IPS-18a (cell line): ENCODE data around the gene GPR142.

Experiments used
- H3K27ac ChIP-seq: one replicate; pipeline ENCODE4 v1.5.1; 2013; ENCODE audit warnings: low read length
- H3K27me3 ChIP-seq: one replicate; pipeline ENCODE4 v1.6.1; 2013; ENCODE audit warnings: mild to moderate bottlenecking, low read length; ENCODE audit not compliant: control insufficient read depth, insufficient read depth
- H3K36me3 ChIP-seq: one replicate; pipeline ENCODE4 v1.6.1; 2013; ENCODE audit warnings: low read depth, low read length; ENCODE audit not compliant: control insufficient read depth
- H3K4me1 ChIP-seq: one replicate; pipeline ENCODE4 v1.6.1; 2013; ENCODE audit warnings: low read depth, low read length; ENCODE audit not compliant: control insufficient read depth
- H3K4me3 ChIP-seq: one replicate; pipeline ENCODE4 v1.5.1; 2013; ENCODE audit warnings: low read length
- H3K9ac ChIP-seq: one replicate; pipeline ENCODE4 v1.6.1; 2013; ENCODE audit warnings: mild to moderate bottlenecking, low read length, moderate library complexity
- H3K9me3 ChIP-seq: one replicate; pipeline ENCODE4 v1.6.1; 2013; ENCODE audit warnings: low read depth, low read length; ENCODE audit not compliant: control insufficient read depth

GPR142 gene

GRCh38 chr17:74334393-74335039 is 32.8 kb upstream of the GPR142 start:
- H3K36me3 ChIP-seq: no peaks in the 10 kb centered on the region
- H3K27ac ChIP-seq: no peak overlapping the region

GRCh38 chr17:74335529-74336062 is 31.7 kb upstream of the GPR142 start:
- Histone ChIP-seq H3K36me3 (no peaks in the 10 kb centered on the region), H3K9me3 (no peaks in the 10 kb centered on the region), H3K27me3 (no peaks in the 10 kb centered on the region), H3K27ac (no peak overlapping the region), H3K4me3 (no peak overlapping the region), H3K4me1 (peaks cover 7% of the 10 kb centered on the region), H3K9ac (no peak overlapping the region)

More at GRCh38 chr17:74334393-74335039, 32.8 kb upstream of the GPR142 start:
- Histone ChIP-seq H3K4me1 (peaks cover 7% of the 10 kb centered on the region), H3K9ac (no peak overlapping the region), H3K4me3 (no peak overlapping the region), H3K27me3 (no peaks in the 10 kb centered on the region), H3K9me3 (no peaks in the 10 kb centered on the region)

- Histone ChIP-seq H3K27me3 (no peaks in the 10 kb centered on the region), H3K4me3 (no peak overlapping the region), H3K9ac (no peak overlapping the region), H3K9me3 (no peaks in the 10 kb centered on the region), H3K4me1 (peaks cover 7% of the 10 kb centered on the region), H3K36me3 (no peaks in the 10 kb centered on the region), H3K27ac (no peak overlapping the region)
These were observed 31.0 kb upstream of the GPR142 start for GRCh38 chr17:74336307-74336706.

GRCh38 chr17:74337834-74338500 is 29.3 kb upstream of the GPR142 start:
- Histone ChIP-seq H3K9ac (no peak overlapping the region), H3K36me3 (no peaks in the 10 kb centered on the region), H3K9me3 (no peaks in the 10 kb centered on the region), H3K4me3 (no peak overlapping the region), H3K4me1 (peaks cover 4% of the 10 kb centered on the region), H3K27ac (no peak overlapping the region), H3K27me3 (no peaks in the 10 kb centered on the region)

GRCh38 chr17:74339537-74340195 is 27.6 kb upstream of the GPR142 start:
- H3K9ac ChIP-seq: no peak overlapping the region
- H3K27me3 ChIP-seq: no peaks in the 10 kb centered on the region
- no peak overlapping the region for H3K4me3 ChIP-seq
- peaks cover 4% of the 10 kb centered on the region for H3K4me1 ChIP-seq
- no peak overlapping the region for H3K27ac ChIP-seq
- H3K36me3 ChIP-seq: no peaks in the 10 kb centered on the region
- H3K9me3 ChIP-seq: no peaks in the 10 kb centered on the region

GRCh38 chr17:74340470-74341023 is 26.8 kb upstream of the GPR142 start:
- no peak overlapping the region for H3K27ac ChIP-seq
- no peak overlapping the region for H3K9ac ChIP-seq
- H3K4me3 ChIP-seq: no peak overlapping the region
- H3K36me3 ChIP-seq: no peaks in the 10 kb centered on the region
- H3K27me3 ChIP-seq: no peaks in the 10 kb centered on the region
- H3K4me1 ChIP-seq: peaks cover 4% of the 10 kb centered on the region
- no peaks in the 10 kb centered on the region for H3K9me3 ChIP-seq

- no peaks in the 10 kb centered on the region for H3K36me3 ChIP-seq
- H3K27me3 ChIP-seq: no peaks in the 10 kb centered on the region
- H3K4me3 ChIP-seq: no peak overlapping the region
- peaks cover 4% of the 10 kb centered on the region for H3K4me1 ChIP-seq
- no peak overlapping the region for H3K27ac ChIP-seq
- H3K9me3 ChIP-seq: no peaks in the 10 kb centered on the region
- no peak overlapping the region for H3K9ac ChIP-seq
These were observed 25.1 kb upstream of the GPR142 start for GRCh38 chr17:74342224-74342623.

- Histone ChIP-seq H3K9ac (no peak overlapping the region), H3K4me3 (no peak overlapping the region), H3K4me1 (peaks cover 4% of the 10 kb centered on the region), H3K27me3 (no peaks in the 10 kb centered on the region), H3K27ac (no peak overlapping the region), H3K36me3 (no peaks in the 10 kb centered on the region), H3K9me3 (no peaks in the 10 kb centered on the region)
These were observed 24.2 kb upstream of the GPR142 start for GRCh38 chr17:74343121-74343520.

GRCh38 chr17:74343526-74344284 is 23.6 kb upstream of the GPR142 start:
- Histone ChIP-seq H3K27ac (no peak overlapping the region), H3K9ac (no peak overlapping the region), H3K27me3 (no peaks in the 10 kb centered on the region), H3K4me1 (peaks cover 4% of the 10 kb centered on the region), H3K4me3 (no peak overlapping the region), H3K9me3 (no peaks in the 10 kb centered on the region), H3K36me3 (no peaks in the 10 kb centered on the region)

- no peak overlapping the region for H3K27ac ChIP-seq
- no peaks in the 10 kb centered on the region for H3K9me3 ChIP-seq
- H3K27me3 ChIP-seq: no peaks in the 10 kb centered on the region
- peaks cover 4% of the 10 kb centered on the region for H3K4me1 ChIP-seq
- no peak overlapping the region for H3K4me3 ChIP-seq
- no peaks in the 10 kb centered on the region for H3K36me3 ChIP-seq
- no peak overlapping the region for H3K9ac ChIP-seq
These were observed 22.6 kb upstream of the GPR142 start for GRCh38 chr17:74344658-74345057.
